Activated T-cell treated with anti-CD3 and anti-CD28 coated beads, Interleukin-2, amount 50 U/mL, for 72 hours (primary cell): ENCODE results near the gene TANC1. TPM values are rescaled to one million over a fixed set of nuclear protein-coding genes. Genes with fewer than 3 reads are reported as not detected.

Source experiments
- ATAC-seq, 2 donors: fragments of 150-1000 bp; cut with Tn5 transposase; replicated peaks in 1 of 2; 2 replicates each; pipeline ENCODE4 v1.10.0; 2021; ENCODE audit warnings: moderate library complexity in 2 of 2, mild to moderate bottlenecking in 1 of 2
- DNase-seq, 2 donors: peaks; one replicate each; pipeline ENCODE4 v3.0.0; 2021 to 2022; ENCODE audit warnings: mixed read lengths in 1 of 2
- H3K27ac Mint-ChIP-seq: one replicate; pipeline ENCODE4 v1.8.0; 2022; ENCODE audit warnings: mild to moderate bottlenecking, moderate library complexity, mixed read lengths
- H3K27me3 Mint-ChIP-seq: one replicate; pipeline ENCODE4 v1.8.0; 2022; ENCODE audit warnings: low read depth, mixed read lengths
- H3K36me3 Mint-ChIP-seq, 2 donors: one replicate each; pipeline ENCODE4 v1.8.0; 2022; ENCODE audit warnings: mixed read lengths in 2 of 2, mild to moderate bottlenecking in 1 of 2; ENCODE audit not compliant: insufficient read depth in 2 of 2
- H3K4me1 Mint-ChIP-seq: one replicate; pipeline ENCODE4 v1.8.0; 2022; ENCODE audit warnings: low read depth, mixed read lengths
- H3K4me3 Mint-ChIP-seq, 2 donors: one replicate each; pipeline ENCODE4 v1.8.0; 2022; ENCODE audit warnings: mild to moderate bottlenecking in 2 of 2, mixed read lengths in 2 of 2, moderate library complexity in 2 of 2
- H3K9me3 Mint-ChIP-seq, 2 donors: one replicate each; pipeline ENCODE4 v1.8.0; 2022; ENCODE audit warnings: mixed read lengths in 2 of 2
- total RNA-seq, 2 donors: library from RNA; stranded (reverse); gene quantifications; one replicate each; pipeline ENCODE4 v1.2.3, GENCODE V29; 2022

The TANC1 gene
- total RNA-seq, 2 donors from 2014 or later = 0.35 to 1.6 TPM

GRCh38 chr2:159266554-159266953, 298.1 kb downstream of the TANC1 start:
- H3K4me3 Mint-ChIP-seq = no peak overlapping the region
- no peak overlapping the region for H3K27ac Mint-ChIP-seq
- no peaks in the 10 kb centered on the region for H3K27me3 Mint-ChIP-seq
- no peaks in the 10 kb centered on the region for H3K4me1 Mint-ChIP-seq
- ATAC-seq (peak in 1 of 2 donors; percentile 26), DNase-seq (no peak)
- H3K9me3 Mint-ChIP-seq = no peaks in the 10 kb centered on the region
- H3K36me3 Mint-ChIP-seq = peaks cover 0 to 7% of the 10 kb centered on the region in 2 donors

- Mint-ChIP-seq H3K27ac (no peak overlapping the region), H3K4me1 (no peaks in the 10 kb centered on the region), H3K27me3 (no peaks in the 10 kb centered on the region), H3K4me3 (no peak overlapping the region), H3K9me3 (no peaks in the 10 kb centered on the region), H3K36me3 (peaks cover 0 to 7% of the 10 kb centered on the region in 2 donors)
- no peak for ATAC-seq
- DNase-seq = no peak
These were observed 299.5 kb downstream of the TANC1 start for GRCh38 chr2:159267921-159268320.

DNA sequence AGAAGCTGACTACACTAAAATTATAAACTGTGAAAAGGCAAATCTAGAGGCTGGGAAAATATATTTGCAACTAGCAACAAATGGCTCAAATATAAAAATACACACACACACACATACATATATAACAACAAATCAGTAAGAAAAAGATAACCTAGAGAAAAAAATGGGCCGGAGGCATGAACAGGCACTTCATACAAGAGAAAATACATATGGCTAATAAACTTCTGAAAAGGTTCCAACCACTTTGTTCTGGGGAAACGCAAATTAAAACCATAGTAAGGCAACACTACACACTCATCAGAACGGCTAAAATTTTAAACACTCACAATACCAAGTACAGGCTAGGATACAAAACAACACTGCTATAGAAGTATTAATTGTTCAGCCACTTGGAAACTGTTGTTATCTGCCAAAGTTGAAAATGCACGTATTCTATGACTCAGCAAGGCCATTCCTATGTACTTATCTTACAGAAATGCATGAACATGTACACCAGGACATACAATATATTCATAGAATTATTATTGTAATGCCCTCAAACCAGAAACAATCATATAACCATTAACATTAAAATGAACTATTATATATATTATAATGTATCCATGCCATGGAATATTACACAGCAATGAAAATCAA, 302.4 kb downstream of the TANC1 start:
- Mint-ChIP-seq H3K27ac (no peak overlapping the region), H3K4me3 (no peak overlapping the region), H3K27me3 (no peaks in the 10 kb centered on the region), H3K4me1 (no peaks in the 10 kb centered on the region), H3K36me3 (peaks cover 3 to 9% of the 10 kb centered on the region in 2 donors), H3K9me3 (no peaks in the 10 kb centered on the region)
- ATAC-seq = no peak
- no peak for DNase-seq

GRCh38 chr2:159272156-159272555, 303.7 kb downstream of the TANC1 start:
- H3K36me3 Mint-ChIP-seq = peaks cover 3 to 7% of the 10 kb centered on the region in 2 donors
- H3K4me3 Mint-ChIP-seq = no peak overlapping the region
- DNase-seq (no peak), ATAC-seq (no peak)
- H3K9me3 Mint-ChIP-seq = no peaks in the 10 kb centered on the region
- H3K4me1 Mint-ChIP-seq = no peaks in the 10 kb centered on the region
- H3K27me3 Mint-ChIP-seq = no peaks in the 10 kb centered on the region
- no peak overlapping the region for H3K27ac Mint-ChIP-seq

- DNase-seq (no peak), ATAC-seq (no peak)
- Mint-ChIP-seq H3K27me3 (no peaks in the 10 kb centered on the region), H3K4me1 (no peaks in the 10 kb centered on the region), H3K27ac (no peak overlapping the region), H3K9me3 (no peaks in the 10 kb centered on the region), H3K36me3 (peaks cover 3 to 4% of the 10 kb centered on the region in 2 donors), H3K4me3 (no peak overlapping the region)
These were observed 306.7 kb downstream of the TANC1 start for GRCh38 chr2:159275111-159275510.

DNA sequence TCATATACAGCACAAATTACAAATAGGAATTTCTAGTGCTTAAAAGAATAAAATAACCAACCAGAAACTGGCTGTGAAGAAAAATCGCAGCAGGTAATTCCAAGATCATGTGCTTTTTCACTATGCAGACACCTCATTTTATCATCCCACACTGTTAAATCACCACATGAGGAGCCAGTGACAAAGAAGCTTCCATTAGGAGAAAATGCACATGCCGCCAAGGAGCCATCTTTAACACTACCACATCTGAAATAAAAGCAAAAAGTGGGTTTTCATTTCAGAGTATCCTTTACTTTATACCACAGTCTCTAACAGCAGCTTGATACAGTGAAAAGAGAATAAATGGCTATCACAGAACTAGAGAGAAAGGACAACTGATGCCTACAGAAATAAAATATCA, 311.3 kb downstream of the TANC1 start:
- H3K27me3 Mint-ChIP-seq = no peaks in the 10 kb centered on the region
- DNase-seq (no peak), ATAC-seq (no peak)

GRCh38 chr2:159281002-159281401, 312.6 kb downstream of the TANC1 start:
- H3K27ac Mint-ChIP-seq = no peak overlapping the region
- no peak overlapping the region for H3K4me3 Mint-ChIP-seq
- H3K36me3 Mint-ChIP-seq = no peaks in the 10 kb centered on the region
- no peak for ATAC-seq
- DNase-seq = no peak
- no peaks in the 10 kb centered on the region for H3K9me3 Mint-ChIP-seq
- H3K27me3 Mint-ChIP-seq = no peaks in the 10 kb centered on the region
- H3K4me1 Mint-ChIP-seq = peaks cover 18% of the 10 kb centered on the region

More for the DNA sequence above, 311.3 kb downstream of the TANC1 start:
- peaks cover 5% of the 10 kb centered on the region for H3K4me1 Mint-ChIP-seq
- H3K36me3 Mint-ChIP-seq = peaks cover 1 to 2% of the 10 kb centered on the region in 2 donors
- no peaks in the 10 kb centered on the region for H3K9me3 Mint-ChIP-seq
- no peak overlapping the region for H3K4me3 Mint-ChIP-seq
- H3K27ac Mint-ChIP-seq = no peak overlapping the region

Other genes starting within 250 kb of the TANC1 start
- gene DAPL1, start 173.3 kb upstream of the TANC1 start, total RNA-seq = not detected